Umbilical cord (tissue), 2 donors: ENCODE results near the gene FBXL7. TPM values are rescaled to one million over a fixed set of nuclear protein-coding genes. Genes with fewer than 3 reads are reported as not detected.

ENCODE experiments used
- DNase-seq: peaks from one replicate; pipeline ENCODE4 v3.0.0-alpha.2; 2015; ENCODE audit warnings: low spot score
- total RNA-seq: library from RNA; depleted of rRNA; stranded (reverse); fragments of >200 nt; gene quantifications from one replicate; pipeline ENCODE4 v1.2.3, GENCODE V29; 2014; ENCODE audit warnings: low replicate concordance; ENCODE audit not compliant: insufficient read depth

FBXL7 gene
- total RNA-seq, 1 donor from 2014 or later = 7.9 TPM

DNA sequence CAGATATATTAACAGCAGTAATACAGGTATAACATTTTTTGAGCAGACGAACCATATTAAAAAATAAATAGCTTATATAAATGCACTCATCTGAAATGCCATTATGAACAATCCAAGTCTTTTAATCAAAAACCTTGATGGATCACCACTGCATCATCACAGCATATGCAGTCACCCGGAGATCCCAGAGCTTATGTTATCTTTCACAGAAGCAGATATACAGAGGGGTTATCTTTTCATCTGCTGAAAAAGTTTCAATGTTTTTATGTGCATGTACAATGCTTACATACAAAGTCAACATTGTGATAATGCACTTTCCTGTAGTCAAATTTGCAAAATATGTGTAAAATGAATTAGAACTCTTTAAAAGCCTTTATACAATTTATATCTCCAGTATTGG is 211.9 kb downstream of the FBXL7 start:
- DNase-seq = no peak

DNA sequence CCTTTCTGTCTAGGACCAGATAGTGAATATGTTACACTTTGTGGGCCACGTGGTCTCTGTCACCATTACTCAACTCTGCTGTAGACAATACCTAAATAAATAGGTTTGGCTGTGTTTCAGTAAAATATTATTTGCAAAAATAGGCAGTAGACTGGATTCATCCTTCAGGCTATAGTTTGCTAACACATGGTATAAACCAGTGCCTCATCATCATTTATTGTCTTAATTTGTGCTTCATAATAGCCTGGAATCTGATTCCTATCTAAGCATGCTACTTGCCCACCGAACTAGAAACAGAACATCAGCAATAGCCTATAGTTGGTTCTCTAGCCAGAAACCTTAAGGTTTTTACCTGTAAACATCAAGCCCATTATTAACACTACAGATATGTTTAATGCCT is 215.6 kb downstream of the FBXL7 start:
- DNase-seq = no peak

DNA sequence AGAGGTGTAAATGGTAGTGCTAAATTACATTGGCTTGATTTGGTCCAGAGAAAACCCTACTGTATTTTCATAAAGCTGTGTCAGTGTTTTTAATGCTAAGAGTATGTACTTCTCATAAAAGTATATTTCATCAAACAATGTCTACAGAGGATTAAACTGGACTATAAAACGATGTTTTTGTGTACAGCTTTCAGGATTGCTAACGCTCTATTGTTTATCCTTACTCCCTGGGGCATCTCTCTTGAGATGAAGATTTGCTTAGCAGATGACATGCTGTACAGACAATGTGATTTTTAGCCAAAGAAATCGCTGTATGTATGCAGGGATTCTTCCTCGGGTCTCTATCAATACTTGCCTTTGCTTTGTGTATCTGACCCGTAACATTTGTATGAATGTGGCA is 216.0 kb downstream of the FBXL7 start:
- DNase-seq = no peak

GRCh38 chr5:15717001-15717400 is 217.0 kb downstream of the FBXL7 start:
- peak; percentile 83 for DNase-seq

DNA sequence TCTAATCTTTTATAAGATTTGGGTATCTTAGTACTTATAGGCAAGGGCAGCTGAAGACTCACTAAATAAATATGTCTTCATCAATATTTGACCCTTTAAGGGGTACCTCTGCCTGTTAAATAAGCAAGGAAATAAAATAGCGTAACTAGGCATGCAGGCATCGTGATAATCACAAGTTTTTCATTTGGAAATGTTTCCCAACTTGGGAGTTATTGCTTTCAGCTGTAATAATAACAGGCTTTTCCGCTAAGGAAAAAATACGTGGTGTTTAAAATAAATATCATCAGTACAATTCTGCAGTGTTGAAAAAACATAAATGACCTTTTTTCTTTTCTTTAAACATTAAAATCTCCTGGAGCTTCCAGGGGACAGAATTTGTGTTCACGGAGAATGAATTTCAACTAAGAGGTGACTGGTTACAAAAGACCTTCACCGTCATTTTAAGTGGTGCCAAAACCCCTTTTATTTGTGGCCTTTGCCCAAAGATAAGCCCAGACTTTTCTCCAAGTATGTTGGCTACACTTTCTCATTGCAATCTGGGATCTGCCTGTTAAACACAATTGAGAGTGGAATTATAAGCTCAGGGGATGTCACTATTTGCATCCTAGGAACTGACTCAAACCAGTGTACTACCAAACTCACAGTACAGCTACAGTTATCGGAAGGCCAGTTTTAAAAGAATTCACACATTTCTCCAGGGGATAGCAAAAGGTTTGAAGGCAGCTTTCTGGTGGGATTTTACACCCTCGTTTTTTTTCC is 218.6 kb downstream of the FBXL7 start:
- DNase-seq = peak; percentile 66

DNA sequence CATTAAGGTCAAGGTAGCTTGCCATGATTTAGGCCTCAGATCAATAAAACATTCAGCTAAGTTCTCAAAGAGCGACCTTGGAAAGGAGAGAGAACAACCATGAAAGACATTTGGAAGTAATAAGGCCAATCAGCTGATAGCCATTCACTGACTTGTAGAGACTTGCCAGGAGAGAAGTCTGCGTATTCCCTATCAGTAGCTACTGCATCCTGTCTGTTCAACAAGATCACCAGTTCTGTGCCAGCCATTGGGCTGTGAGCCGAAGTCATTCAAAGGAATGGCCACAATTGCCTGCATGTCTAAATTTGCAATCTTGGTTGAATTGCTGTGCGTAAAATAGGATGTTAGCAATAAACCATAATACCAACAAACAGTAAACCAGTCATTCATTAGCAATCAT is 219.8 kb downstream of the FBXL7 start:
- DNase-seq = no peak

DNA sequence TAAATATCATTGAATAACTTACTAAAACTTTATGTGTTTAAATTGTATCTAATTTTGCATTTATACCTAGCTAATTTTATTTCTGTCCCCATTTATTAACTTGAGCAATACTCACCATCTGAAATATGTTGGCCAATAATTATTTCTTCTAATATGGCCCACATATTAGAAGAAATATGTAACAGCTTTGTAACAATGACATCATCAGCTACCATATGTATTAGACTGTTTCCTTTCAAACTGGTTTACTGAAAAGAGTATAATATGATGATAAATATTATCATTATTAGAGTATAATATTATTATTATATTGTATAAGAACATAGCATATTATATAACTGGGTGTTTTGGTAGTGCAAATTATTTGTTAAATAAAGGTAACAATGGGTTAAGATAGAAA is 220.5 kb downstream of the FBXL7 start:
- no peak for DNase-seq

DNA sequence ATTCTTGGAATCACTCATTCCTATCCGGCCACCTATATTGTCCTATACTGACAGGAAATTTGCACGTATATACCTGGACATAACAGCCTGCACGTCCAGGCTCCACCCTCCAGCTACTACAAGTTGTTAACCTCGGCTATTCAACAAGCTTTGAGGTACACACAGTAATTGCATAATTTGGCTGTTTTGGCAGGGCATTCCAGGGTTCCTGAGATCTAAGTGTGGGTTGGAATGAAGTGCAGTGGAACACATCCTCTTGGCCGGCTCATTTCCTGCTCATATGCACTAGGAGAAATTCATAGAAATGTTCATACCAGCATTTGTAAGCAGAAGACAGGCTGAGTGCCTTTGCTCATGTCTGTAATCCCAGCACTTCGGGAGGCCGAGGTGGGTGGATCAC is 222.3 kb downstream of the FBXL7 start:
- DNase-seq = no peak

- no peak for DNase-seq
Observed at GRCh38 chr5:15727375-15727774, 227.4 kb downstream of the FBXL7 start.

- no peak for DNase-seq
Observed at GRCh38 chr5:15728811-15729210, 228.8 kb downstream of the FBXL7 start.

GRCh38 chr5:15731699-15732098 is 231.7 kb downstream of the FBXL7 start:
- DNase-seq = peak; percentile 54

- DNase-seq = no peak
Observed at GRCh38 chr5:15734058-15734457, 234.1 kb downstream of the FBXL7 start.

DNA sequence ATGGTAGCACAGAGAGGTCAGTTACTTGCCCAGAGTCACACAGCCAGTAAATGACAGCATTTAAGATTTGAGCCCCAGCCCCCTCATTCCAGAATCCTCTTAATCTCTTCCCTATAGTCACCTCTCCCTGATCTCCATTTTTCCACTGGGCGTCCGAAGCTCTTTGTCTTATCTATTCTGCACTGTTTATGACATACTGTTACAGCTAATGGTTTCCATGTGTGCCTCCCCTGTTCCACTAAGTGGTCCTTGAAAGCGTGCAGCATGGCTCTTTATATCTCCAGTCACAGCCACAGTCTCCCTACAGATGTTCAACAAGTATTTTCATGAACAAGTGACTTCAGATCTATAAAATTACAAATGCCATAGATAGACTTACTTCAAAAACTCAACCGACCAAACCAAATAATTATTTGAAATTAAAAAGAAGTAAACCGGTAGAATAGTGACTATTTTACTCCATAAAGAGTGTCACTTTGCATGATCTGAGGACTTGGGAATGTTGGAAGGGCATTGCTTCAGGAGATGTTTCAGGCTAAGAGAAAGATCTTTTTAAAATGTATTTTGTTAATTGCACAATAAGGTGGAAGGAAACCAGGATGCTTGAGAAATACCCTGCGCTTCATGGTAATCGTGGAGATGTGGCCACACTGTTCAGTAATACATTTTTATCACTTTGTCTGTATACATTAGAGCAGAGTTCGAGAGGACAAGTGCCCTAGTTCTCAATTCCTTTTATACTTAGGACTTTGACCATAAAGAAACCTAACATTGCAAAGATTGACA is 237.2 kb downstream of the FBXL7 start:
- DNase-seq = no peak

- DNase-seq = peak; percentile 35
Observed at GRCh38 chr5:15737871-15738664, 238.1 kb downstream of the FBXL7 start.

DNA sequence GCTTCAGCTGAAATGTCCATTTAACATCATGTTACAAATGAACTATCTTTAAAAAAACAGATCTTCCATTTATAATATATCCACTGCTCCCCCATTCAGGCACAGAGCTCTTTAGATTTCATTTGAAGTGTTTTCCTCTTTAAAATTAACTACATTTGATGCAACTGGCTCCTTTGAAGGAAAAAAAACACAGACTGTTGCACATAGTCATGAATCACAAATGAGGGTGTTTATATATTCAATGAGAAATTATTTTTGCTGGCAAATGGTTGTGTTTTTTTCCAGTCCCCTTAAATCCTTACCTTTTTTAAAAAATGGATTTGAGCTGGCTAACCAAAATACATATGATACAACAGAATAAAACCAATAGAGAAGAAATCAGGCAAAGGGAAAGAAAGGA is 240.4 kb downstream of the FBXL7 start:
- no peak for DNase-seq

DNA sequence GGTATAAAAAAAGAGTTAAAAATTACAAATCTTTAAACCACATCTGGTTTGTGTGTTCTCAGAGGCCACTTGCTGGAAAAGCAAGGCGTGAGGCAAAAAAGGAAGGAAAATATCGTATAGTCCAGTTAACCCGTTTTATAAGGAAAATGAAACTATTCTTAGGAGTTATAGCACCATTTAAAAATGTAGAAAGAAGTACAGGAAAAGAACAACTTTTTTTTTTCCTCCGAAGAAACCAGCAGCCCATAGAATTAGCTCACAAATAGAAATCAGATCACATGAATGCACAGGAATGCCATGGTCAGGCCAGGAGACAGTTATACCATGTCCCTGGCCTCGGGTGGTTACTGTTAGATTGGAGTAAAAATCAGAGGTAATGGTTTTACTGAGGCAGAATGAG is 241.6 kb downstream of the FBXL7 start:
- DNase-seq = no peak

GRCh38 chr5:15746833-15747232 is 246.9 kb downstream of the FBXL7 start:
- DNase-seq = no peak

DNA sequence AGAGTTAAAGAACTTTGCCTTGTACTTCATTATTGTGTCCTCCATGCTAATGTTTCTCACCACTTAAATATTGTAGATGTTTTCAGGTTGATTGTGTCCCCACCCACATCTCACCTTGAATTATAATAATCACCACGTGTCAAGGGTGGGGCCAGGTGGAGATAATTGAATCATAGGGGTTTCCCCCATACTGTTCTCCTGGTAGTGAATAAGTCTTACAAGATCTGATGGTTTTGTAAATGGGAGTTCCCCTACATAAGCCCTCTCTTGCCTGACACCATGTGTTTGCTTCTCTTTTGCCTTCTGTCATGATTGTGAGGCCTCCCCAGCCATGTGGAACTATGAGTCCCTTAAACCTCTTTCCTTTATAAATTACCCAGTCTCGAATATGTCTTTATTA is 248.3 kb downstream of the FBXL7 start:
- no peak for DNase-seq

GRCh38 chr5:15752663-15753285 is 252.8 kb downstream of the FBXL7 start:
- peak; percentile 87 for DNase-seq

GRCh38 chr5:15753752-15754151 is 253.8 kb downstream of the FBXL7 start:
- no peak for DNase-seq

- DNase-seq = peak; percentile 20
Observed at GRCh38 chr5:15757103-15757502, 257.1 kb downstream of the FBXL7 start.

GRCh38 chr5:15757619-15758018 is 257.6 kb downstream of the FBXL7 start:
- no peak for DNase-seq
